ENCODE measurements around the gene KLF7.

The KLF7 gene

GRCh38 chr2:207066791-207067460 is 98.8 kb downstream of the KLF7 start:
- no peaks in the 10 kb centered on the region for H4K20me1 ChIP-seq (ENCODE audit: insufficient read depth, low read length)
- no peak overlapping the region for H3K4me3 ChIP-seq (ENCODE audit: low read depth in 1 of 2, low read length in 2 of 2)
- ATAC-seq (ENCODE audit: insufficient read depth, low read depth) (no peak), DNase-seq (no peak)
- no peaks in the 10 kb centered on the region for H3K9me3 ChIP-seq (ENCODE audit: insufficient read depth, low read length, severe bottlenecking)
- no peak for TF ChIP-seq EZH2 (IDR thresholded peaks at IDR 0.05; ENCODE audit: borderline replicate concordance, low read depth, low read length, severe bottlenecking)
- no peak for TF ChIP-seq CTCF (IDR thresholded peaks at IDR 0.05; ENCODE audit: borderline replicate concordance, extremely low read depth, low read length, poor library complexity, severe bottlenecking)
- H3K27me3 ChIP-seq (ENCODE audit: insufficient read depth, low read length, poor library complexity): peaks cover 2% of the 10 kb centered on the region
- H3K27ac ChIP-seq (ENCODE audit: low read length): no peak overlapping the region
- no peak overlapping the region for H3K9ac ChIP-seq (ENCODE audit: low read depth, low read length)
- no peaks in the 10 kb centered on the region for H3K36me3 ChIP-seq (ENCODE audit: insufficient read depth, low read length)
- H3K4me1 ChIP-seq (ENCODE audit: insufficient read depth, low read length): 0 out of 2 replicates have a peak, but pooled peaks cover 3% of the 10 kb centered on the region
- no peak overlapping the region for H3K4me2 ChIP-seq (ENCODE audit: insufficient read depth, low read length)
- H2AFZ ChIP-seq (ENCODE audit: low read depth, low read length): no peak overlapping the region
- H3K79me2 ChIP-seq (ENCODE audit: insufficient read depth, low read length): no peaks in the 10 kb centered on the region

- TF ChIP-seq CTCF (IDR thresholded peaks at IDR 0.05; ENCODE audit: borderline replicate concordance, extremely low read depth, low read length, poor library complexity, severe bottlenecking) (no peak), EZH2 (IDR thresholded peaks at IDR 0.05; ENCODE audit: borderline replicate concordance, low read depth, low read length, severe bottlenecking) (no peak)
- DNase-seq (no peak), ATAC-seq (ENCODE audit: insufficient read depth, low read depth) (no peak)
- Histone ChIP-seq H3K4me3 (ENCODE audit: low read depth in 1 of 2, low read length in 2 of 2) (no peak overlapping the region), H3K27ac (ENCODE audit: low read length) (no peak overlapping the region), H4K20me1 (ENCODE audit: insufficient read depth, low read length) (no peaks in the 10 kb centered on the region), H2AFZ (ENCODE audit: low read depth, low read length) (no peak overlapping the region), H3K9me3 (ENCODE audit: insufficient read depth, low read length, severe bottlenecking) (no peaks in the 10 kb centered on the region), H3K4me1 (ENCODE audit: insufficient read depth, low read length) (0 out of 2 replicates have a peak, but pooled peaks cover 3% of the 10 kb centered on the region), H3K79me2 (ENCODE audit: insufficient read depth, low read length) (no peaks in the 10 kb centered on the region), H3K4me2 (ENCODE audit: insufficient read depth, low read length) (no peak overlapping the region), H3K27me3 (ENCODE audit: insufficient read depth, low read length, poor library complexity) (peaks cover 2% of the 10 kb centered on the region), H3K36me3 (ENCODE audit: insufficient read depth, low read length) (no peaks in the 10 kb centered on the region), H3K9ac (ENCODE audit: low read depth, low read length) (no peak overlapping the region)
These were observed 99.6 kb downstream of the KLF7 start for GRCh38 chr2:207066166-207066565.

GRCh38 chr2:207064128-207064690 is 101.5 kb downstream of the KLF7 start:
- Histone ChIP-seq H3K4me1 (ENCODE audit: insufficient read depth, low read length) (no peaks in the 10 kb centered on the region), H3K27ac (ENCODE audit: low read length) (no peak overlapping the region), H3K9me3 (ENCODE audit: insufficient read depth, low read length, severe bottlenecking) (no peaks in the 10 kb centered on the region), H3K79me2 (ENCODE audit: insufficient read depth, low read length) (no peaks in the 10 kb centered on the region), H2AFZ (ENCODE audit: low read depth, low read length) (no peak overlapping the region), H3K27me3 (ENCODE audit: insufficient read depth, low read length, poor library complexity) (peaks cover 2% of the 10 kb centered on the region), H4K20me1 (ENCODE audit: insufficient read depth, low read length) (no peaks in the 10 kb centered on the region), H3K9ac (ENCODE audit: low read depth, low read length) (no peak overlapping the region), H3K36me3 (ENCODE audit: insufficient read depth, low read length) (no peaks in the 10 kb centered on the region), H3K4me3 (ENCODE audit: low read depth in 1 of 2, low read length in 2 of 2) (no peak overlapping the region), H3K4me2 (ENCODE audit: insufficient read depth, low read length) (no peak overlapping the region)
- no peak for DNase-seq
- TF ChIP-seq EZH2 (IDR thresholded peaks at IDR 0.05; ENCODE audit: borderline replicate concordance, low read depth, low read length, severe bottlenecking) (no peak), CTCF (IDR thresholded peaks at IDR 0.05; ENCODE audit: borderline replicate concordance, extremely low read depth, low read length, poor library complexity, severe bottlenecking) (no peak)
- ATAC-seq (ENCODE audit: insufficient read depth, low read depth): no peak

Measured in DND-41 (cell line).